CD4-positive, alpha-beta T cell treated with Interferon gamma for 1 hour (primary cell): ENCODE data around the gene CCDC142.
A peak's percentile ranks its signal among the peaks of the same experiment; 100 is the strongest.

ENCODE experiments used
- DNase-seq: peaks from one replicate; pipeline ENCODE4 v3.0.0-alpha.2; 2020

The CCDC142 gene

DNA sequence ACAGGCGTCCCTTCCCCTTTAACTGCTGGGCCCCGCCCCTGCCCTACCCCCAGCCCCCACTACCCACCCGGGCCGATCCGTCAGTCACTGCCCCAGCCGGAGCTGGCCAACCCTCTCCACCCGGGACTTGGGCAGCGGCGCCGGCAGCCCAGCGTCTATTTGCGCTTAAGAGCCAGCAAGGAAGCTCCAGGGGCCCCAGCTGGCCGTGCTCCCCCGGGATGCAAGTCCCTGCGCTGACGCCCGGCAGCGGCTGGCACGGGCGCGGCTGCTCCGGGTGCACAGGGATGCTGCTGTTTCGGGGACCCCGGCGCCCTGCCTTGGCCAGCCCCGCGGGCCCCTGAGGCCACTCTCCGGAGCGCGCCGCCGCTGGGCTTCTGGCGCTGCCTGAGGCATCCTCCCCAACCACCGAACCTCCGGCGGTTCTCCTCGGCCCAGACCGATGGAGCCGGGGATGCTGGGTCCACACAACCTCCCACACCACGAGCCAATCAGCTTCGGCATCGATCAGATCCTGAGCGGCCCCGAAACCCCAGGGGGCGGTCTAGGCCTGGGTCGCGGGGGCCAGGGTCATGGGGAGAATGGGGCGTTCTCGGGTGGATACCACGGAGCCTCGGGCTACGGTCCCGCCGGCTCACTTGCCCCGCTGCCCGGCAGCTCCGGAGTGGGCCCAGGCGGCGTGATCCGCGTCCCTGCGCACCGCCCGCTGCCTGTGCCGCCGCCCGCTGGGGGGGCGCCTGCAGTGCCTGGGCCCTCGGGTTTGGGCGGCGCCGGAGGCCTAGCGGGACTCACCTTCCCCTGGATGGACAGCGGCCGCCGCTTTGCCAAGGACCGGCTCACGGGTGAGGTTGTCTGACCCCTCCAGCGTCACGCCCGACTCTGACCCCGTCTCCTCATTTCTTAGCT is 31.8 kb upstream of the CCDC142 start, which contains the start of gene TLX2:
Gene TLX2 (plus strand): TSS at position 83 of the 903 bp plus-strand sequence. CDS start 357 bp downstream, at position 440.
- DNase-seq, result no peak

DNA sequence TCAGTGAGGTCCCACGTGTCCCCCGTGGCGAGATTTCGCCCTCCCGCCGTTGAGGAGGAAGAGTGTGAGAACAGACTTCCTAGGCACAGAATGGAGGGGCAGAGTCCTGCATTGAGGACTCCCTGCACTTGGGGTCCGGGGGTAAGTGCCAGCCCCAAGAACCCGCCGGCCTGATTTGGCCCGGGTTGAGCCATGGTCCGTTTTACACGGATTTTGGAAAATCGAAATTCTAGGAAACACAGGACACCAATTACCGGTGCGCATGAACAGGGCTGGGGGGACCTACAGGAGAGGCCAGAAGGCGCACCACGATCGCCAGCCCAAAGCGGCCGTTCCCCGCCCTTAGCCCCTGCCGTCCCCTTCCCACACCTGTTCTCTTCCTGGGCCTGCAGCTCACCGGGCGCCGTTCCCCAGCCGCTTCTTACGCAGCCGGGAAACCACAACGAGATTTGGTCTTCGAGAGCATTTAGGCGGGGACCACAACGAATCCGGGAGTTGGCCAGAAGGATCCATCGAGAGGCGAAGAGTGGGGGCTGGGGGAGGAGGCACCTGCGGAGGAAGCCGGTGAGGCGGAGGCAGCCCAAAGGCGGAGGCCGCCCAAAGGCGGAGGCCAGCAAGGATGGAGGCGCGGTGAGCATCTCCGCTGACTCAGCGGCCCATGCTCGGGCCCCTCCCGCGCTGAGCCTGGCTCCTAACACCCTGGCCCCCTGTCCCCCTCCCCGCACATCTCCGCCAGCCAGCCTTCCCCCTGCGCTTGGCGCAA is 31.0 kb upstream of the CCDC142 start:
- no peak for DNase-seq

DNA sequence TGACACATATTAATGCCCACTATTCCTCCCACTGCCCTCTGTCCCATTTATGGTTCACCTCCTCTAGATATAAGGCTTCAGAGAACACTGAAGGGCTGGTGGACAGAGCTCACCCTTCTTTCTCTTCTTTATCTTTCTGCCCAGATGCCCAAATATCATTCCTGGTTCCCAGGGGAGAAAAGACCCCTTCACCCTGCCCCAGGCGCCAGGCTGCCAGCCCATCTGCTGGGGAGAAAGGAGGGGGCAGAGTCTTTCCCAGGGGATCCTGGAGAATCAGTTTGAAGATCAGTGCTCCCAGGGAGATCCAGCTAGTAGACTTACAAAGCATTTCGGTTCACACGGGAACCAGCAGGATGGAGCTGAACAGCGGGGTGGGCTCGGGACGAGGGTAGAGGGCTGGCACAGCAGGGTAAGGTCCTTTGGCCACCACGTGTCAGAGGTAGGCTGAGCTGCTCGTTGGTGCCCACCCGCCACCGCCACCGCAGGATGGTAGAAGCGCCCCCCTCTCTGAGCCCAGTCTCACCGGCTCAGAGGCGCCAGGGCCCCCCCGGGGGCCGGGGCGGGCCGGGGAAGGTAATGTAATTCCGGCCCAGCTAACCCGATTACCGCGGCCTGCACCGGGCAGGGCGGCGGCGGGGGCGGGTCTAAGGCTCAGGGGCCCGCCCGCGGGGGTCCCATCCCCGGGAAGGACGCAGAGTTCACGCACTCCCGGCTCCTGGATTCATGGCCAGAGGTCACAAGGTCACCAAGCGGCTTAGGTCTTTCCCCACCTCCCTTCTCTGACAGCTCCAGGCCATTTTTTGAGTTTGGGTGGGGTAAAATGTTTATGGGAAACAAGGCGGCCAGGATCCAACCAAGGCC is 30.2 kb upstream of the CCDC142 start:
- no peak for DNase-seq

DNA sequence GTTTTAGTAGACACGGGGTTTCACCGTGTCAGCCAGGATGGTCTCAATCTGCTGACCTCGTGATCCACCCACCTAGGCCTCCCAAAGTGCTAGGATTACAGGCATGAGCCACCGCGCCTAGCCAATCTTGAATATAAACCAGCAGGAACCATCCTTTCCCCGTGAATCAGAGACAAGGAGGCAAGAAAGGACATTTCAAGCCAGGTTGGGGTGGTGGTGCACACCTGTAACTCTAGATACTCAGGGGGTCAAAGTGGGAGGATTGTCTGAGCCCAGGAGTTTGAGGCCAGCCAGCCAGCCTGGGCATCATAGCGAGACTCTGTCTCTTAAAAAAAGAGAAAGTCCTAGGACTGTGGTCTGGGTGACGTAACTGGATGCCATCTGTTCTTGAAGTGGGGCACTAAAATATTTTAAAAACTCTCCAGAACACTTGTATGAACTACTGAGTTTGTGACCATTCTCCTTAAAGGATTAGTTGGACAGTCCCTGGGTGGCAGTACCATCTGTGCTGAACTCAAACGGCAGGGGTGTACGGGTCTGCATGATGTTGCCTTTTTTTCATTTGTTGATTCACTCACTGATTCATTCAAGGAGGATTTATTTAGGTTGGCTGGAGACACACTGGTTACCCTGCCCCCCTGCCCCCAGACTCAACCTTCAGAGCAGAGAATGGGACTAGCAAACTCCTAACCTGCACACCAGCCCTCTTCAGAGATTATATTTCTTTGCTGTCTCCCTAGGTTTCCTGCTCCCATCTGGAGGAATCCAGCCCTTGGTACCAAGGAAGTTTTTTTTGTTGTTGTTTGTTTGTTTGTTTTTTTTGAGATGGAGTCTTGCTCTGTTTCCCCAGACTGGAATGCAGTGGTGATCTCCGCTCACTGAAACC is 28.5 kb upstream of the CCDC142 start:
- no peak for DNase-seq

DNA sequence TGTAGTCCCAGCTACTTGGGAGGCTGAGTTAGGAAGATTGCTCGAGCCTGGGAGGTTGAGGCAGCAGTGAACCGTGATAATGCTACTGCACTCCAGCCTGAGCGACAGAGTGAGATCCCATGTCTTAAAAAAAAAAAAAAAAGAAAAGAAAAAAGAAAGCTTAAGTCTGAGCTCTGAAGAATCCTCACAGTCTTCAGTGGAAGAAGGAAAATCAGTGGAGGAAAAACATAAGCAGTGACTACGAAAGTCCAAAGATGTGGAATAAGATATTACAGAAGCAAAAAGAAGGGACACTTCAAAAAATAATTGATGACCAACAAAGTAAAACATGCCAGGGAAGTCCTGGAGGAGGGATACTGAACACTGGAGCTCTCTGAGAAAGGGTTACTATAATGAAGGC is 27.5 kb upstream of the CCDC142 start:
- DNase-seq, result no peak

DNA sequence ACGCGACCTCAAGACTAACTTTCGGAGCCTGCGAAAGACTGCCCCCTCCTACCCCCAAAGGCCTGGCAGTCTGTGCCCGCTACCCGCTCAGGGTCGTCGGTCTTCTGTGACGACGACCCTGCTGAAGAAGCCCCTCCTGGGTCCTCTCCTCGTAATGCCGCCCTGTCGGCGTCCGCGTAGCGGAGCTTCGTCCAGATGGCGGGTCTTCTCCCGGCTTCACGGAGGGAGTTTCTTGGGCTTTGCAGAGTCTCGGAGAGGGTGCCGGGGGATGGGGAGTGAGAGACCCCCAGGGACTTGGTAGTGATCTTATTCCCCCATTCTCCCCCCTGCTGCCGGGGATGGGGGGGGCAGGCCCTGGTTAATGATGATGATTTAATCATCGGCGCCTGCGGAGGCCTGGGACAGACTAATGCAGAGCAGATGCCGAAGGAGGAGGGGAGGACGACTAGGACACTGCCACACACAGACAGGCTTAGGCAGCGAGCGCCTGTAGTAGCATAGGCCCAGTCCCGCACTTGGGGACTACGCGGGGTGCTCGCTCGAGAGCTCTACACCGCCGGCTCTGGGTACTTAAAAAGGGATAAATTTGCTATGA is 25.2 kb upstream of the CCDC142 start:
- no peak for DNase-seq

DNA sequence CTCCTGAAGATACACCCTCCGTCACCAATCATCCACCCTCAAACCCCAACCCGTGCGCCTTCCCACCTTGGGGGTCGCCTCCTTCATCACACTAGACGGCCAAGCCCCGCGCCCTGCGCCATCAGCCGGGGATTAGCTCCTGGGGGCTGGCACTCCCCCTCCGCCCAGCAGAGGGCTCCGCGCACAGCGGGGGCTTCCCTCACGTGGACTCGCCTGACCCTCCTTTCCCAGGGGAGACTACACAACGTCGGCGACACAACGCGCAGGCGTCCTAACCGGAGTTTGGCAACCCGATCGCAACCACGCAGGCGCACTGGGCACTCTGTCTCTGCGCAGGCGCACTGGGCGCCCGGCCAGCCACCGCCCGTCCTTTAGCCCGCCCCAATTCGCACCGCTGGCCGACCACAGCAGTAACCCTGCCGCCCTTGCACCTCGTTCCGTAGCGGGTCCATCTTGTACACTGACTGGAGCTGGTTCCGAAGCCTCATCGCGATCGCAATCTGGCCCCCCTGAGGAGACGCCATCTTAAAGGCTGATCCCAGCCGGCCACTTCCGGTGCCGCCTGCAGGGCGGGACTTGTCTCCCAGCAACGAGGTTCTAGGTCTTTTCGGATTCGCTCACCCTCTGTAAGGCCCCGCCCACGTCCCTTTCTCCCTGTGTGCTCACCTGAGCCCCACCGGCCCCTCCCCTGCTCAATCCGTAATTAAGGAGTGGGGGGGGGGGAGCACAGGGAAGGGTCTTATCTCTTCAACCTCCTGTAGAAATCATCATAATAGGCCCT is 24.5 kb upstream of the CCDC142 start, which contains the start of gene PCGF1:
Gene PCGF1 (minus strand): TSS at position 551 of the 781 bp plus-strand sequence. CDS start 27 bp downstream, at position 524.
- peak; percentile 98 for DNase-seq

DNA sequence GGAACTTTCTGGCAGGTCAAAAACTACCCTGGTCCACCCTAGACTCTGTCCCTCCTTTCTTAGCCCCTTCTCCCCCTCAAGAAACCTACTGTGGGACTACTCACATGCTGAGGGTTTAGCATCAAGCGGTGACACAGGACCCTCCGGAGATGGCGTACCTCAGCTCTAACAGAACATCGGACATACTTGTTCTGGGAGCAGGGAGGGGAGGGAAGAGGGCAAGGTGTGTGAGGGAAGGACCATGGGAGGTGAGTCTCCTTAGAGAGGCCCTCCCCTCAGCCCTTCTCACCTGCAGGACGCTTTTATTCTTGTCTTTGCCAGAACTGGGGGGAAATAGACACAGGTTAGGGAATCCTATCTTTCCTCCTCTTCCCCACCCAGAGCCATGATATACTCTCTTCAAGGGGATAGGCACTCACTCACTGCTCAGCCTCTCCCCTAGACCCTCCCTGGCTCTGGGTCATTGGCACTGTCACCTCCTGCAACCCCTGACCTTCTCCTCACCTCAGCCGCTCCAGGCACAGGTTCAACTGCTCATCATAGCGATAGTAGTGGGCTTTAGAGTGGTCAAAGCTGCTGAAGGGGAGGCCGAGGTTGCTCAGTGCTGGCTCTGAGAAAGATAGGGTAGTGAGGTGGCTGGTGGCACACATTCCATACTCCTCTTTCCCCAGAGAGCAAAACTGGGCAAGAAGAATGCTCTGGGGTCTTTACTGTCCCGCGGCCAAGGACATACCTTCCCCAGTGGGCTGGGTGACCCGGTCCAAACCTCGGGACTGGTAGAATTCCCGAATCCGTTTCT is 22.8 kb upstream of the CCDC142 start:
- no peak for DNase-seq

DNA sequence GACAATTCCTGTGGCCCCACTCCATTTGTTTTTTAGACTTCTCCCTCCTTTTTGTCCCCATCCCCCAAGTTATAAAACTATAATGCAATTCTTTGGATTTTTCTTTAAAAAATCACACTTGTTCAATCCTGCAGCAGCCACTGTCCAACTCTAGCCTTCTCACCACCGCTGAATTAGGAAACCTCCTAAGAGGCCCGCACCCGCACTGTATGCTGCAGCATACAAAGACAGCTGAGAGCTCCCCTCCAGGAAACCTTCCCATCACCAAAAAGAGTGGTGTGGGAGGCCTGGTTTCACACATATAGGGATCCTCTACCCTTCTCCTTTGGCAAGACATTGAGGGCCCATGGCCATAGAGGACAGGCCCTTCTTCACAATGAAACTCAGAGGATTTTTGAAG is 21.8 kb upstream of the CCDC142 start:
- DNase-seq, result no peak

DNA sequence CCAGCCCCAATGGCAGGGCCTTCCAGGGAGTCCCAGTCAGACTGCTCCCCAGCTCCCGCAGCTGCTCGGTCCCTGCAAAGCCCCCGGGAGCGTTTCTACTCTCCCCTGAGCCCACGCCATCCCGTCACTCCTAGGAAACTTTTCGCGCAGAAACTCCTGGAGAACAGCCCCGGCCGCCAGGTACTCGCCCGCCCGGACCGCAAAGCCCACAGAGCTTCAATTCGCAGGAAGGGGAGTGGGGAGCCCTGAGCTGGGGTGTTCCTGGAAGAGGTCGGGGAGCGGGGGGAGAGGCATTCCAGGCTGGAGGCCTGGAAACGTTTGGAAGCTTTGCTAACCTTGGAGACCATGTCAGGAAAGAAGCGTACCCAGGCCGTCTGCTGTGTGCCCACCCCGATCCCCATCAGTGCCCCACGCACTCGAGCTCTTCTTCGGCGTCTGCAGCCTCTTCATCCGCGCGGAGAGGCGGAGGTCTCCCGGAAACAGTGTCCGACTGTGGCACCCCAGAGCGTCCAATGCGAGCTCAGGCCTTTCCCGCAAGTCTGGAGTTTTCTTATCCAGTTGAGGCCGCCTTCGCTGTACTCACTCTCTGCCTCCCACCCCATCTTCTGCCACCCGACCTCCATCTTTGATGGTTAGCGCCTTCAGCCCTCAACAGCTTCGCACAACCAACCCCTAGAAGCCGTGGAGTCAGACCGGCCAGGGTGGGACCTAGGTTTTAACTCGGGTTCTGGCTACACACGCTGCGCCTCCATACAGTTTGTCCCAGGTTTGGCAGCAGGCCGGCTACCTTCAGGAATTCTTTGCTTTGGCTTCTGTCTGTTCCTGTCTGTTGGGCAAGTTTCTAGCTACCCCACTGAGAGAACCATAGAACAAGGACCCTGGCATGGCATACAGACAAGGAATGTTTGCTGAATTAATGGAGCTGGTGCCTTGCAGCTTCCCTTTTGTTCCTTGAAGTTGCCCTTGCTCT is 21.0 kb upstream of the CCDC142 start:
- DNase-seq, result no peak

DNA sequence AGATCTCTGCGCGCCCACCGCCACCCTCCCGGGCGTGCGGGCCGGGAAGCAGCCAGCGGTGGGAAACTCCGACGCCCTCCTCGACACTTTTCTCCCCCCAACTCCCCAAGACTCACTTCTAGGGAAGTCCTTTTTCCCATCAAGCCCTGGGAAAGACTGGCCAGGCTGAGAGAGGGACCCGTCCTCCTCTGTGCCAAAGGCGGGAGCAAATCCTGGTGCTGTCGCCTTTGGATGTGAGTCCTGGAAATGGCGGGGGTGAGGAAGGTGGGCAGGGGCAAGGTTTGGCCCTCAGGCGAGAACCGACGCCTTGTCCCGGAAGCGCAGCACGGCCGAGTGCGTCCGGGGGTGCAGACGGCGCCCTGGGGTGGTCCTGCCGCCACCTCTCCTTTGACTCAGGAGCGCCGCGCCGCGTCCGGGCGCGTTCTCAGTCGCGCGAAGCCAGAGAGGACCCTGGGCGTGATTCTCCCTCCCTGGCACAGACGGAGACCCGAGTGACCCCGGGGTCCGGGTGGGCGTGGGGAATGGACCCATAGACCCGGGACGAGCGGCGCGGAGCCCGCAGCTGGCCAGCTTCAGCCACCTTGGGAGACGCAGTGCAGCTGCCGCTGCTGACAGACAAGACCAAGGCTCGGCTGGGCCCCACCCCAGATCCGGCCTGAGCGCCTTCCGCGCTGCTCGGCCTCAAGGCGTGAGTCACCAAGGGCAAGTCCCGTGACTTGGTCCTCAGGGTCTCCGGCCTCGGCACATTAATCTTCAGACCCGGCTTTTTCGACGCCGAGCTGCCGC is 20.1 kb upstream of the CCDC142 start:
- peak; percentile 71 for DNase-seq

DNA sequence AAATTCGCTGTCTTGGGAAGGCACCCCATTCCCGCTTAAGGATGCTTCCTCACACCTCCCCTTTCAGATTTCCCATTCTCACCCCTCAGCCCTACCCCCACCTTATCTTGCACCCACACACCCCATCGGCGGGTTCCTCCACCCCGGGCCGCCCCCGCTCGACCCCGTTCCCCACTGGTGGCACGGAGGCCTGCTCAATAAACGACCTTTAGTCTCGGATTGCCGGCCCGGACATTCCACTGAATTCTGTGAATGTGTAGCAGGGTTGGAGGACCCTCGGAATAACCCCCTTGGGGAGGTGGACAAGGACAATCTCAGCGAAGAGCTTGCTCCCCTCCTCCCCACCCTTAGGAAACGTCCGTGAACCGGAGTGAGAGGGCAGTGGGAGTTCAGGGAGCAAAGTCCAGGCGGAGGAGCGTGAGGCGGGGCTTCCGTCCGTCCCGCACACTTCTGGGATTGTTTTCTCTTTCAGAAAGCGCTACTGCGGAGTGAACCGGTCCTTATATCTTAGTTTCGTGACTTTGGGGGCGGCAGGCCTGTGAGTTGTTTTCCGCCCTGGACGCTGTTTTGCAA is 19.4 kb upstream of the CCDC142 start:
- no peak for DNase-seq

DNA sequence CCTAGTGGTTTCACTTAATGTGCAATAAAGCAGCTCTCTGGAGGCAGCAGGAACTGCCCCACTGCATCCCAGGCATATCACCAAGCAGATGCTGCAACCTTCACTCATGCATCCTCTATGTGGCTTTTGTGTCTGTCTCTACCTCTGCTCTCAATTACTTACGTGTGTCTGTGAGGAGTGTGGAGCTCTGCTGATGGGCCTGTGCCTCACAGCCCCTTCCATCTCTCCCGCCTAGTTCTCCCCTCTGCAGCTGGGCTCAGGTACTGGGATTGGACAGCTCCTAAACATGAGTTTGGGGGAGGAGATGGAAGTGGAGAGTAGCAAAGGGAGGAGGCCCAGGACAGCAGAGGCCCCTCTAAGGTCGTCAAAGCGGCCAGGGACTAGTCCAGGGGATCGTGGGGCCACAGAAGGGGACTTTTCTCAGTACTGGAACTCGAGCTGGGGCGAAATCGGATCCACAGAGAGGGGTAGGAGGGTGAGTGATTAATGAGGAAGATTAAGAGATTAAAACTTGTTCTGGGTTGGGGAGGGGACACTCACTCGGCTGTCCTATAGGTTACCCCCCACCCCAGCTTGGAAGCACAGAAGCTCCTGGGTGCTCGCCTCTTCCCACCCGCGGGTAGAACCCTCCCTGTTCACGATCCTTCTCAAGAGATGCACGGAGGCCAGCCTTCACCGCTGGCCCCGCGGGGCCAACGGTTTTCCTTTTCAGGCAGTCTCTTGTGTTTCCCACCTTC is 18.7 kb upstream of the CCDC142 start:
- no peak for DNase-seq

DNA sequence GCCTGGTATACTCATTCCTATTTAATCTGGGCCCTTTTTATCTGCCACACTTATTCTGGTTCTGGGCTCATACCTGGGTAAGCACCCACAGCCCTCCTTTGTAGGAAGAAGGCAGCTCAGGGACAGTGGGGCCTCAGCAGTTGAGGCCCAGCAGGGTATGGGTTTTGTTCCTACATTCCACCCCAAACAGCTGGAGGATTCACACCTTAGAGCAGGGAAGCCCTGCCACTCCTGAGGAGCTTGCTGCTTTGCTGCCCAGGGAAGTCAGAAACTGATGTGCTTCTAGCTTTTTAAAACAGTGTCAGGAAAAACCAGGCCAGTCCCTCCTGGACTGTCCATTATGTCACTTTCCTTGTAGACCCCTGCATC is 17.8 kb upstream of the CCDC142 start:
- DNase-seq, result no peak

DNA sequence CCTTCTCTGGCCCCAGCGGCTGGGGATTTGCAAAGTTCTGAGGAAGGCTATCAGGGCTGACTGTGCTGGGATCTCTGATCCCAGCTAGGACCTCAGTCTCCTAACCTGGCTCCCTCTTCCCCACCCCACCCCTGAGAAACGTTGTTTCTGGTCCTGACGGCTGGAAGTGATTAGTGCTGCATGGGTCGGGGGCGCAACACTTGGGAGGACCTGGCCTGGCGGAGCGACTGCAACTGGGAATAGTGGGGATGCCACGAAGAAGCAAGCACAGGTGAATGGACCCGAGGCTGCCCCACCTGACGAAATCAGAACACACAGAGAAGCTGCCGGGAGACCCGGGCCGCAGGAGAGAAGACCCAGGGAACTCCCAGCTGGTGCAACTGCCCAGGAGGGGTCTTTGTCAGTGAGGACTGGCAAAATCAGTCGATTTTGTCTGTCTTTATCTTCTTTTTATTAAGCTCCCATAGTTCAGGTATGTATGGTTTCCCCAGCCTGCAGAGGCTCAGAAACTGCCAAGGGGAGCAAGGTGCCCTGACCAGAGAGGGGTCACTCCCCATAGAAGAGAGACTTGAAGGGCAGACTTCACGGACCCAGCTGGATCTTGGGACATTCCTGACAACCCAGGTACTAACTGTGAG is 17.3 kb upstream of the CCDC142 start:
- DNase-seq, result no peak
